ENCODE measurements around the gene KLHL34. TPM values are rescaled to one million over a fixed set of nuclear protein-coding genes. Genes with fewer than 3 reads are reported as not detected.

KLHL34 gene
- polyA plus RNA-seq, 1 of the 3 experiments (the other 2 are of a cell fraction): not detected

DNA sequence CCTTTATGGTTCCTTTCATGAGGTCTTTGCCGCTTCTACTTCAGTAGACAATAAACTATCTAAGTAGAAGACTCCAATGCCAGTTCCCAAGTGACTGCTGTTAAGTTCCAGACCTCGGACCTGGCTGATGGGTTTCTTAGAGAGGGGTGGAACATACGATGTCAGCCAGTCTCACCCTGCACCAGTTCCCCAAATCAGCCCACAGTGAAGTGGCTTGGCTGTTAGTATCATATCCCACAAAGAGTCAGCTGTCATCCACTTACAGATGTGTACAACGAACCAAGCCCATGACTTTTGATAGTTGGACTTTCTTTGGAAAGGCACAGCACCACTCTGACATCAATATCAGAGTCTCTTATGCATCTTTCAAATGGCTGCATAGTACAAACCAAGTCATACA is 8.1 kb upstream of the KLHL34 start:
- Histone ChIP-seq H4K20me1 (ENCODE audit: insufficient read depth) (no peaks in the 10 kb centered on the region), H3K9me3 (no peaks in the 10 kb centered on the region), H3K27me3 (ENCODE audit: insufficient read depth) (no peaks in the 10 kb centered on the region), H3K4me1 (ENCODE audit: control insufficient read depth in 1 of 2, insufficient read depth in 2 of 2, low read depth in 1 of 2, low read length in 1 of 2) (no peaks in the 10 kb centered on the region), H3K9ac (no peak overlapping the region), H3K4me3 (ENCODE audit: low read depth in 2 of 2, low read length in 1 of 2) (no peak overlapping the region), H3K9me2 (no peaks in the 10 kb centered on the region), H3F3A (replicated peaks; ENCODE audit: insufficient read depth) (no peaks in the 10 kb centered on the region), H3K27ac (ENCODE audit: low read depth in 2 of 2, low read length in 1 of 2) (no peak overlapping the region), H3K36me3 (replicated peaks in 1 of 2; ENCODE audit: control insufficient read depth in 1 of 2, insufficient read depth in 2 of 2, low read length in 1 of 2) (no peaks in the 10 kb centered on the region), H3K4me2 (no peak overlapping the region), H2AFZ (ENCODE audit: low read depth) (no peak overlapping the region), H3K79me2 (ENCODE audit: insufficient read depth) (no peaks in the 10 kb centered on the region)
- ChIA-PET CTCF (no interaction called here), POLR2A (no interaction called here)
- TF ChIP-seq RFX5 (IDR thresholded peaks at IDR 0.05; ENCODE audit: low read length) (no peak), EP300 (IDR thresholded peaks at IDR 0.05; ENCODE audit: borderline replicate concordance in 1 of 2, low read depth in 1 of 2, low read length in 1 of 2) (no peak), ELF1 (IDR thresholded peaks at IDR 0.05) (no peak), GATA2 (CRISPR knock-in tag; IDR thresholded peaks at IDR 0.05) (no peak), MEF2A (IDR thresholded peaks at IDR 0.05; ENCODE audit: borderline replicate concordance, low read depth) (no peak), MXI1 (IDR thresholded peaks at IDR 0.05; ENCODE audit: low read depth, low read length) (no peak), USF1 (IDR thresholded peaks at IDR 0.05; ENCODE audit: borderline replicate concordance, low read depth) (no peak), GABPA (IDR thresholded peaks at IDR 0.05; ENCODE audit: low read depth) (no peak), JUND (IDR thresholded peaks at IDR 0.05) (no peak), TEAD4 (IDR thresholded peaks at IDR 0.05; ENCODE audit: borderline replicate concordance, insufficient read depth) (no peak), SIN3A (IDR thresholded peaks at IDR 0.05; ENCODE audit: borderline replicate concordance, low read depth, low read length) (no peak), RXRA (IDR thresholded peaks at IDR 0.05; ENCODE audit: borderline replicate concordance, low read depth) (no peak), PBX3 (IDR thresholded peaks at IDR 0.05) (no peak), RCOR1 (IDR thresholded peaks at IDR 0.05; ENCODE audit: low read length) (no peak), RAD21 (IDR thresholded peaks at IDR 0.05; ENCODE audit: low read length) (no peak)
- TF ChIP-seq, protein P1, sequence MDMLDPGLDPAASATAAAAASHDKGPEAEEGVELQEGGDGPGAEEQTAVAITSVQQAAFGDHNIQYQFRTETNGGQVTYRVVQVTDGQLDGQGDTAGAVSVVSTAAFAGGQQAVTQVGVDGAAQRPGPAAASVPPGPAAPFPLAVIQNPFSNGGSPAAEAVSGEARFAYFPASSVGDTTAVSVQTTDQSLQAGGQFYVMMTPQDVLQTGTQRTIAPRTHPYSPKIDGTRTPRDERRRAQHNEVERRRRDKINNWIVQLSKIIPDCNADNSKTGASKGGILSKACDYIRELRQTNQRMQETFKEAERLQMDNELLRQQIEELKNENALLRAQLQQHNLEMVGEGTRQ (IDR thresholded peaks at IDR 0.05; ENCODE audit: borderline replicate concordance, low read depth, low read length): no peak
- TF ChIP-seq, protein P2, sequence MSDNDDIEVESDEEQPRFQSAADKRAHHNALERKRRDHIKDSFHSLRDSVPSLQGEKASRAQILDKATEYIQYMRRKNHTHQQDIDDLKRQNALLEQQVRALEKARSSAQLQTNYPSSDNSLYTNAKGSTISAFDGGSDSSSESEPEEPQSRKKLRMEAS (IDR thresholded peaks at IDR 0.05; ENCODE audit: low read depth): no peak
- TF ChIP-seq, protein P3, sequence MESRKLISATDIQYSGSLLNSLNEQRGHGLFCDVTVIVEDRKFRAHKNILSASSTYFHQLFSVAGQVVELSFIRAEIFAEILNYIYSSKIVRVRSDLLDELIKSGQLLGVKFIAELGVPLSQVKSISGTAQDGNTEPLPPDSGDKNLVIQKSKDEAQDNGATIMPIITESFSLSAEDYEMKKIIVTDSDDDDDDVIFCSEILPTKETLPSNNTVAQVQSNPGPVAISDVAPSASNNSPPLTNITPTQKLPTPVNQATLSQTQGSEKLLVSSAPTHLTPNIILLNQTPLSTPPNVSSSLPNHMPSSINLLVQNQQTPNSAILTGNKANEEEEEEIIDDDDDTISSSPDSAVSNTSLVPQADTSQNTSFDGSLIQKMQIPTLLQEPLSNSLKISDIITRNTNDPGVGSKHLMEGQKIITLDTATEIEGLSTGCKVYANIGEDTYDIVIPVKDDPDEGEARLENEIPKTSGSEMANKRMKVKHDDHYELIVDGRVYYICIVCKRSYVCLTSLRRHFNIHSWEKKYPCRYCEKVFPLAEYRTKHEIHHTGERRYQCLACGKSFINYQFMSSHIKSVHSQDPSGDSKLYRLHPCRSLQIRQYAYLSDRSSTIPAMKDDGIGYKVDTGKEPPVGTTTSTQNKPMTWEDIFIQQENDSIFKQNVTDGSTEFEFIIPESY (IDR thresholded peaks at IDR 0.05; ENCODE audit: borderline replicate concordance, low read depth): no peak
- 30% methylated on average over 4 of the region's 4 CpGs for WGBS (ENCODE audit: low lambda C conversion rate)
- no peak for DNase-seq

Measured in SK-N-SH (cell line).